Colonic mucosa (tissue), 4 donors: ENCODE results near the gene ZNF211. TPM values are rescaled to one million over a fixed set of nuclear protein-coding genes. Genes with fewer than 3 reads are reported as not detected.

ENCODE experiments used
- DNase-seq: peaks from one replicate; pipeline ENCODE4 v3.0.0-alpha.2; 2020
- H3K27ac ChIP-seq: fragments of 200-600 bp; one replicate; pipeline ENCODE4 v1.8.0; 2021
- H3K27me3 ChIP-seq: fragments of 200-600 bp; one replicate; pipeline ENCODE4 v1.8.0; 2021
- H3K36me3 ChIP-seq: fragments of 200-600 bp; one replicate; pipeline ENCODE4 v1.8.0; 2021
- H3K4me1 ChIP-seq: fragments of 200-600 bp; one replicate; pipeline ENCODE4 v1.8.0; 2021; ENCODE audit warnings: mild to moderate bottlenecking
- H3K4me3 ChIP-seq: fragments of 200-600 bp; one replicate; pipeline ENCODE4 v1.8.0; 2021
- H3K9ac ChIP-seq, 2 donors: one replicate each; pipeline ENCODE4 v1.7.0; 2013; ENCODE audit warnings: control low read depth in 2 of 2, low read depth in 2 of 2, low read length in 2 of 2
- H3K9me3 ChIP-seq: fragments of 200-600 bp; one replicate; pipeline ENCODE4 v1.8.0; 2021
- CTCF ChIP-seq: fragments of 200-600 bp; IDR thresholded peaks from one replicate; pipeline ENCODE4 v1.8.0; 2022; ENCODE audit warnings: antibody characterized with exemption, mild to moderate bottlenecking
- intact Hi-C: fragments of 100-400 bp; cut with DNase I; formaldehyde crosslinking; loops from one replicate; pipeline ENCODE4 v1.14.1; 2022
- total RNA-seq, 2 donors: library from RNA; stranded (reverse); fragmentation: NEBNext Ultra II Directional in 1 of 2; extraction: Animal tissue kit (Norgen Biotek cat#: 25700) in 1 of 2; gene quantifications; one replicate each; pipeline ENCODE4 v1.2.1, GENCODE V29; 2021
- donor health status: healthy.
- donor health status: DM: no; HTN: no; CAD: no.
- donor health status: DM: no; HTN: no; CAD: no.

ZNF211 gene
- total RNA-seq, 2 donors from 2014 or later: 6.0 to 6.1 TPM

GRCh38 chr19:57671124-57671895 lies 38.3 kb downstream of the ZNF211 start:
- no peak for DNase-seq
- no peak overlapping the region for H3K27ac ChIP-seq
- intact Hi-C loops: no loop called here

GRCh38 chr19:57672466-57672865 lies 39.5 kb downstream of the ZNF211 start:
- intact Hi-C loops: no loop called here
- H3K9ac ChIP-seq: no peak overlapping the region
- no peaks in the 10 kb centered on the region for H3K36me3 ChIP-seq
- H3K4me1 ChIP-seq: no peaks in the 10 kb centered on the region
- no peak overlapping the region for H3K4me3 ChIP-seq
- no peak for TF ChIP-seq CTCF
- no peak overlapping the region for H3K27ac ChIP-seq
- H3K9me3 ChIP-seq: no peaks in the 10 kb centered on the region
- H3K27me3 ChIP-seq: no peaks in the 10 kb centered on the region
- DNase-seq: no peak

More at GRCh38 chr19:57671124-57671895, 38.3 kb downstream of the ZNF211 start:
- no peak for TF ChIP-seq CTCF
- Histone ChIP-seq H3K27me3 (no peaks in the 10 kb centered on the region), H3K36me3 (no peaks in the 10 kb centered on the region), H3K9ac (no peak overlapping the region), H3K4me1 (no peaks in the 10 kb centered on the region), H3K4me3 (no peak overlapping the region), H3K9me3 (no peaks in the 10 kb centered on the region)

GRCh38 chr19:57675881-57676280 lies 42.9 kb downstream of the ZNF211 start:
- no peaks in the 10 kb centered on the region for H3K36me3 ChIP-seq
- no peak overlapping the region for H3K27ac ChIP-seq
- H3K4me1 ChIP-seq: no peaks in the 10 kb centered on the region
- no peak overlapping the region for H3K4me3 ChIP-seq
- H3K9ac ChIP-seq: no peak overlapping the region
- no peak for TF ChIP-seq CTCF
- H3K9me3 ChIP-seq: no peaks in the 10 kb centered on the region
- intact Hi-C loops: no loop called here
- no peaks in the 10 kb centered on the region for H3K27me3 ChIP-seq
- no peak for DNase-seq

- no peak for TF ChIP-seq CTCF
- no peak for DNase-seq
- peaks cover 12% of the 10 kb centered on the region for H3K9me3 ChIP-seq
- intact Hi-C loops: no loop called here
- H3K27me3 ChIP-seq: no peaks in the 10 kb centered on the region
- H3K36me3 ChIP-seq: peaks cover 15% of the 10 kb centered on the region
- H3K4me3 ChIP-seq: peak overlapping the region; percentile 91
- H3K9ac ChIP-seq: peak overlapping the region; percentile 71 to 74
- H3K4me1 ChIP-seq: peaks cover 7% of the 10 kb centered on the region
- no peak overlapping the region for H3K27ac ChIP-seq
Observed at GRCh38 chr19:57682226-57682766, 49.3 kb downstream of the ZNF211 start.

GRCh38 chr19:57686727-57687126 lies 53.8 kb downstream of the ZNF211 start:
- Histone ChIP-seq H3K9ac (no peak overlapping the region), H3K4me1 (peaks cover 7% of the 10 kb centered on the region), H3K9me3 (peaks cover 45% of the 10 kb centered on the region), H3K27me3 (no peaks in the 10 kb centered on the region), H3K36me3 (peaks cover 15% of the 10 kb centered on the region), H3K27ac (no peak overlapping the region), H3K4me3 (no peak overlapping the region)
- TF ChIP-seq CTCF: no peak
- intact Hi-C loops: no loop called here
- no peak for DNase-seq
